Measurements from ENCODE around the gene SKIDA1. TPM values are rescaled to one million over a fixed set of nuclear protein-coding genes. Genes with fewer than 3 reads are reported as not detected.
A peak's percentile ranks its signal among the peaks of the same experiment; 100 is the strongest.
"Not testable (repeated sequence)": the region's sequence is repeated elsewhere in the genome, so short reads cannot be mapped to it uniquely, and the experiment has no call there.

The SKIDA1 gene
- total RNA-seq, 1 donor from 2014 or later: 1.3 TPM

DNA sequence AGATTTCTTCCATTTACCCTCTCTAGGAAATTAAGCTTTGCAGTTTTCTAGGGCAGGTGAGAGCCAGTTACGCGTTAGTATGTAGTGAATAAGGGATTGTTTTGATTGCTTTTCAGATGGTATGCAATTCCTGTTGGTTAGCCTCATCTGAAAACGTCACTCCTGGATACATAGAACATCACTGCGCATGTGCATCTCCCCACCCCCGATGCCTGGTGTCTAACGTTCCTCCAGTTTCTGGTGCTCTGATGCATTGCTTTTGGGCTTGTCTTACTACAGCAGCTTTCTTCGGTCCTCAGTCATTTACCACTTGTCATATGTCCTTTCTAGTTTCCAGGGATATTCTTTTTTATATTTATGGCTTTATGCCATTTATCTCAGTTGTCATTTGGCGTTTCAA lies 31.0 kb upstream of the SKIDA1 start:
- peaks cover 13% of the 10 kb centered on the region for H3K4me1 Mint-ChIP-seq (ENCODE audit: low read depth, unreplicated experiment)
- H3K4me3 Mint-ChIP-seq (ENCODE audit: unreplicated experiment): no peak overlapping the region
- H3K9me3 Mint-ChIP-seq (ENCODE audit: unreplicated experiment): peaks cover 6% of the 10 kb centered on the region
- no peak for DNase-seq
- no peak overlapping the region for H3K27ac Mint-ChIP-seq (ENCODE audit: unreplicated experiment)
- TF ChIP-seq CTCF (IDR thresholded peaks at IDR 0.05; ENCODE audit: partially characterized antibody, unreplicated experiment): no peak
- H3K36me3 Mint-ChIP-seq (ENCODE audit: unreplicated experiment): no peaks in the 10 kb centered on the region
- H3K27me3 Mint-ChIP-seq (ENCODE audit: unreplicated experiment): peaks cover 3% of the 10 kb centered on the region

DNA sequence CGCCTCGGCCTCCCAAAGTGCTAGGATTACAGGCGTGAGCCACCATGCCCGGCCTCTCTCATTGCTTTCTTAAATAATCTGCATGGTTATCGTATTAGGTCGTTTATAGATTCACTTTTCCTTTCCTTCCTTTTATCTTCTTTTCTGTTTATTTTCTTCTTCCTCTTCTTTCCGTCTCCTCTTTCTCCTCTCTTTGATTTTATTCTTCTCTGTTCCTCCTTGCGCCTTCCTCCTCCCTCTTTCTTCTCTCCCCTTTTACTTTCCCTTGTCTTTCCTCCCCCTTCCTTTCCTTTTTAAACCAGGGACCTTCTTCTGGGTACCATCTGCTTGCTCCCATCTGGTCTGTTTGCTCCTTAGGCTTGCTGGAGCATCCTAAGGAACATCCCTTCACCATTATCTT lies 27.2 kb upstream of the SKIDA1 start:
- Mint-ChIP-seq H3K4me3 (ENCODE audit: unreplicated experiment) (peak overlapping the region; percentile 14), H3K36me3 (ENCODE audit: unreplicated experiment) (no peaks in the 10 kb centered on the region), H3K27me3 (ENCODE audit: unreplicated experiment) (no peaks in the 10 kb centered on the region), H3K27ac (ENCODE audit: unreplicated experiment) (peak overlapping the region; percentile 94), H3K9me3 (ENCODE audit: unreplicated experiment) (peaks cover 6% of the 10 kb centered on the region), H3K4me1 (ENCODE audit: low read depth, unreplicated experiment) (peaks cover 14% of the 10 kb centered on the region)
- DNase-seq: no peak
- no peak for TF ChIP-seq CTCF (IDR thresholded peaks at IDR 0.05; ENCODE audit: partially characterized antibody, unreplicated experiment)

- Mint-ChIP-seq H3K27me3 (ENCODE audit: unreplicated experiment) (no peaks in the 10 kb centered on the region), H3K4me3 (ENCODE audit: unreplicated experiment) (no peak overlapping the region), H3K36me3 (ENCODE audit: unreplicated experiment) (peaks cover 11% of the 10 kb centered on the region), H3K27ac (ENCODE audit: unreplicated experiment) (no peak overlapping the region), H3K4me1 (ENCODE audit: low read depth, unreplicated experiment) (peaks cover 4% of the 10 kb centered on the region), H3K9me3 (ENCODE audit: unreplicated experiment) (no peaks in the 10 kb centered on the region)
- TF ChIP-seq CTCF (IDR thresholded peaks at IDR 0.05; ENCODE audit: partially characterized antibody, unreplicated experiment): no peak
- DNase-seq: no peak
These were observed 21.8 kb upstream of the SKIDA1 start for GRCh38 chr10:21547246-21547645.

DNA sequence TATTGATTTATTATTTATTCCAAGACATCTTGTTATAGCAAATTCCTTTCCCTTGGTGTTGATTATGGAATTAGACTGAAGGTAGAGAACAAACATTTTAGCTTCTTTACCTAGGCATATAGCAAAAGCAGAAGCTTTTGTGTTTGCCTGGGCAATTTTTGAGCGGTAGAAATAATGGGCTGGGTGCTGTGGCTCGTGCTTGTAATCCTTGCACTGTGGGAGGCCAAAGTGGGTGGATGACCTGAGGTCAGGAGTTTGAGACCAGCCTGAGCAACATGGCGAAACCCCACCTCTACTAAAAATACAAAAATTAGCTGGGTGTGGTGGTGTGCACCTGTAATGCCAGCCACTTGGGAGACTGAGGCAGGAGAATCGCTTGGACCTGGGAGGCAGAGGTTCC lies 15.2 kb upstream of the SKIDA1 start:
- not testable (repeated sequence) for H3K9me3 Mint-ChIP-seq (ENCODE audit: unreplicated experiment); H3K4me1 Mint-ChIP-seq (ENCODE audit: low read depth, unreplicated experiment); H3K27me3 Mint-ChIP-seq (ENCODE audit: unreplicated experiment); DNase-seq; H3K4me3 Mint-ChIP-seq (ENCODE audit: unreplicated experiment); H3K27ac Mint-ChIP-seq (ENCODE audit: unreplicated experiment)
- H3K36me3 Mint-ChIP-seq (ENCODE audit: unreplicated experiment): peaks cover 17% of the 10 kb centered on the region

DNA sequence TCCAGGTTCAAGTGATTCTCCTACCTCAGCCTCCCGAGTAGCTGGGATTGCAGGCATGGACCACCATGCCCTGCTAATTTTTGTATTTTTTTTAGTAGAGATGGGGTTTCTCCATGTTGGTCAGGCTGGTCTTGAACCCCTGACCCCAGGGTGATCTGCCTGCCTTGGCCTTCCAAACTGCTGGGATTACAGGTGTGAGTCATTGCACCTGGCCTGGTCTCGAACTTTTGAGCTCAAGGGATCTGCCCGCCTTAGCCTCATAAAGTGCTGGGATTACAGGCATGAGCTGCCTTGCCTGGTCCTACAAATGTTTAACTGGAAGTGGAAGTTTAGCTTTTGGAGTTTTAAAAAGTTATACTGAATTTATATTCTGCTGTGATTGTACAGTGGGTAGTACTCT lies 11.4 kb upstream of the SKIDA1 start:
- H3K4me3 Mint-ChIP-seq (ENCODE audit: unreplicated experiment): no peak overlapping the region

GRCh38 chr10:21535976-21536375 lies 10.5 kb upstream of the SKIDA1 start:
- peaks cover 11% of the 10 kb centered on the region for H3K9me3 Mint-ChIP-seq (ENCODE audit: unreplicated experiment)
- peak overlapping the region; percentile 62 for H3K27ac Mint-ChIP-seq (ENCODE audit: unreplicated experiment)
- not testable (repeated sequence) for DNase-seq; H3K27me3 Mint-ChIP-seq (ENCODE audit: unreplicated experiment); H3K36me3 Mint-ChIP-seq (ENCODE audit: unreplicated experiment)
- peak overlapping the region; percentile 81 for H3K4me3 Mint-ChIP-seq (ENCODE audit: unreplicated experiment)
- H3K4me1 Mint-ChIP-seq (ENCODE audit: low read depth, unreplicated experiment): peaks cover 13% of the 10 kb centered on the region

More for the DNA sequence above, 11.4 kb upstream of the SKIDA1 start:
- Mint-ChIP-seq H3K27ac (ENCODE audit: unreplicated experiment) (no peak overlapping the region), H3K27me3 (ENCODE audit: unreplicated experiment) (peaks cover 8% of the 10 kb centered on the region), H3K4me1 (ENCODE audit: low read depth, unreplicated experiment) (peaks cover 13% of the 10 kb centered on the region), H3K36me3 (ENCODE audit: unreplicated experiment) (peaks cover 4% of the 10 kb centered on the region), H3K9me3 (ENCODE audit: unreplicated experiment) (peaks cover 15% of the 10 kb centered on the region)
- no peak for TF ChIP-seq CTCF (IDR thresholded peaks at IDR 0.05; ENCODE audit: partially characterized antibody, unreplicated experiment)
- DNase-seq: no peak
